Activated CD4-positive, alpha-beta T cell treated with anti-CD3 and anti-CD28 coated beads, Interleukin-2, amount 10 ng/mL, durations not matched to agents 7 days and 5 days (primary cell): ENCODE results near the gene PARN. TPM values are rescaled to one million over a fixed set of nuclear protein-coding genes. Genes with fewer than 3 reads are reported as not detected.
"Not testable (repeated sequence)": the region's sequence is repeated elsewhere in the genome, so short reads cannot be mapped to it uniquely, and the experiment has no call there.

ENCODE experiments used
- CTCF ChIA-PET: fragments of 350-600 bp; sonication (Branson Sonifier 250); formaldehyde crosslinking; loops from one replicate; lab custom pipeline; 2021; ENCODE audit warnings: antibody characterized with exemption; lab: Charles Lee
- POLR2A ChIA-PET: fragments of 350-600 bp; sonication (Branson Sonifier 250); formaldehyde crosslinking; loops from one replicate; lab custom pipeline; 2021; ENCODE audit warnings: antibody characterized with exemption; lab: Charles Lee
- DNase-seq: peaks from one replicate; pipeline ENCODE4 v3.0.0-alpha.2; 2020
- H3K27ac Mint-ChIP-seq: one replicate; pipeline ENCODE4 v1.8.0; 2021; ENCODE audit warnings: mild to moderate bottlenecking, moderate library complexity, mixed read lengths
- H3K27me3 Mint-ChIP-seq: one replicate; pipeline ENCODE4 v1.8.0; 2021; ENCODE audit warnings: mixed read lengths
- H3K36me3 Mint-ChIP-seq: one replicate; pipeline ENCODE4 v1.8.0; 2021; ENCODE audit warnings: low read depth, mixed read lengths
- H3K4me1 Mint-ChIP-seq: one replicate; pipeline ENCODE4 v1.8.0; 2021; ENCODE audit warnings: mixed read lengths
- H3K4me3 Mint-ChIP-seq: one replicate; pipeline ENCODE4 v1.8.0; 2021; ENCODE audit warnings: mild to moderate bottlenecking, moderate library complexity, mixed read lengths
- H3K9me3 Mint-ChIP-seq: one replicate; pipeline ENCODE4 v1.8.0; 2021; ENCODE audit warnings: mixed read lengths
- total RNA-seq, 2 experiments: library from RNA; stranded (reverse); gene quantifications; one replicate each; pipeline ENCODE4 v1.2.3, GENCODE V29; 2021

PARN gene
- total RNA-seq, 2 experiments from 2014 or later: 41.1 to 51.8 TPM

GRCh38 chr16:14649816-14650215 is 19.8 kb upstream of the PARN start:
- ChIA-PET POLR2A (no interaction called here), CTCF (no interaction called here)
- H3K4me1 Mint-ChIP-seq: no peaks in the 10 kb centered on the region
- DNase-seq: no peak
- no peak overlapping the region for H3K27ac Mint-ChIP-seq
- H3K9me3 Mint-ChIP-seq: no peaks in the 10 kb centered on the region
- no peak overlapping the region for H3K4me3 Mint-ChIP-seq
- H3K36me3 Mint-ChIP-seq: peaks cover 41% of the 10 kb centered on the region
- H3K27me3 Mint-ChIP-seq: no peaks in the 10 kb centered on the region

- Mint-ChIP-seq H3K27ac (no peak overlapping the region), H3K4me1 (peaks cover 7% of the 10 kb centered on the region), H3K4me3 (no peak overlapping the region), H3K36me3 (peaks cover 33% of the 10 kb centered on the region), H3K27me3 (no peaks in the 10 kb centered on the region), H3K9me3 (no peaks in the 10 kb centered on the region)
- ChIA-PET POLR2A (no interaction called here), CTCF (interaction anchor here (0.7 kb wide), 1 partner anchor 12 kb away, joined by 9 read pairs; no protein-coding TSS in a partner anchor)
- DNase-seq: no peak
These were observed 11.9 kb upstream of the PARN start for GRCh38 chr16:14641926-14642325.

GRCh38 chr16:14641206-14641605 is 11.1 kb upstream of the PARN start:
- peaks cover 34% of the 10 kb centered on the region for H3K36me3 Mint-ChIP-seq
- H3K4me1 Mint-ChIP-seq: peaks cover 9% of the 10 kb centered on the region
- CTCF ChIA-PET: interaction anchor here (0.5 kb wide), 1 partner anchor 800 kb away, joined by 3 read pairs; no protein-coding TSS in a partner anchor

GRCh38 chr16:14640538-14640937 is 10.5 kb upstream of the PARN start:
- POLR2A ChIA-PET: no interaction called here
- H3K4me3 Mint-ChIP-seq: no peak overlapping the region
- peaks cover 14% of the 10 kb centered on the region for H3K4me1 Mint-ChIP-seq
- no peaks in the 10 kb centered on the region for H3K27me3 Mint-ChIP-seq
- CTCF ChIA-PET: interaction anchor here (0.5 to 0.6 kb wide), 2 partner anchors 35 to 801 kb away, joined by 3 read pairs; no protein-coding TSS in a partner anchor
- peaks cover 36% of the 10 kb centered on the region for H3K36me3 Mint-ChIP-seq
- H3K9me3 Mint-ChIP-seq: no peaks in the 10 kb centered on the region
- H3K27ac Mint-ChIP-seq: no peak overlapping the region
- no peak for DNase-seq

More at GRCh38 chr16:14641206-14641605, 11.1 kb upstream of the PARN start:
- H3K4me3 Mint-ChIP-seq: no peak overlapping the region
- H3K27me3 Mint-ChIP-seq: no peaks in the 10 kb centered on the region
- no peak overlapping the region for H3K27ac Mint-ChIP-seq
- H3K9me3 Mint-ChIP-seq: no peaks in the 10 kb centered on the region
- no peak for DNase-seq
- POLR2A ChIA-PET: no interaction called here

- H3K27me3 Mint-ChIP-seq: not testable (repeated sequence)
These were observed 6.8 kb upstream of the PARN start for GRCh38 chr16:14636951-14637240.

GRCh38 chr16:14636179-14636950 is 6.3 kb upstream of the PARN start:
- H3K4me3 Mint-ChIP-seq, POLR2A ChIA-PET, DNase-seq, H3K9me3 Mint-ChIP-seq, H3K27me3 Mint-ChIP-seq, CTCF ChIA-PET: not testable (repeated sequence)
- Mint-ChIP-seq H3K36me3 (peaks cover 35% of the 10 kb centered on the region), H3K4me1 (peaks cover 39% of the 10 kb centered on the region), H3K27ac (peak overlapping the region; percentile 25)

More at GRCh38 chr16:14636951-14637240, 6.8 kb upstream of the PARN start:
- POLR2A ChIA-PET, DNase-seq, H3K27ac Mint-ChIP-seq, H3K9me3 Mint-ChIP-seq, H3K4me3 Mint-ChIP-seq, CTCF ChIA-PET: not testable (repeated sequence)
- Mint-ChIP-seq H3K4me1 (peaks cover 33% of the 10 kb centered on the region), H3K36me3 (peaks cover 35% of the 10 kb centered on the region)

- no peak for DNase-seq
- ChIA-PET CTCF (no interaction called here), POLR2A (no interaction called here)
- H3K9me3 Mint-ChIP-seq: no peaks in the 10 kb centered on the region
- H3K27me3 Mint-ChIP-seq: no peaks in the 10 kb centered on the region
- H3K4me1 Mint-ChIP-seq: peaks cover 42% of the 10 kb centered on the region
- H3K4me3 Mint-ChIP-seq: no peak overlapping the region
- H3K36me3 Mint-ChIP-seq: peaks cover 35% of the 10 kb centered on the region
- H3K27ac Mint-ChIP-seq: peak overlapping the region; percentile 25
These were observed 5.5 kb upstream of the PARN start for GRCh38 chr16:14635395-14636165.

- H3K4me1 Mint-ChIP-seq: peaks cover 45% of the 10 kb centered on the region
- POLR2A ChIA-PET: interaction anchor here (0.6 kb wide), 1 partner anchor 11 kb away, joined by 3 read pairs; no protein-coding TSS in a partner anchor
- H3K36me3 Mint-ChIP-seq: peaks cover 28% of the 10 kb centered on the region
These were observed 4.3 kb upstream of the PARN start for GRCh38 chr16:14634389-14634725.

GRCh38 chr16:14632693-14633569 is 2.9 kb upstream of the PARN start, which contains the start of gene BFAR:
Gene BFAR, plus strand, starts transcription at chr16:14632951. Its CDS starts 11,396 bp downstream, at chr16:14644347.
- Mint-ChIP-seq H3K27ac (peak within 1 kb of the TSS; percentile 96), H3K9me3 (peaks cover 2% of the 10 kb centered on the region), H3K4me1 (peaks cover 59% of the 10 kb centered on the region), H3K36me3 (peaks cover 24% of the 10 kb centered on the region), H3K4me3 (peak within 1 kb of the TSS; percentile 99), H3K27me3 (no peaks in the 10 kb centered on the region)
- POLR2A ChIA-PET: interaction anchor here (0.6 to 0.7 kb wide), 2 partner anchors 325 to 381 kb away, joined by 4 to 5 read pairs; no protein-coding TSS in a partner anchor
- DNase-seq: peak; percentile 99
- CTCF ChIA-PET: no interaction called here

More at GRCh38 chr16:14634389-14634725, 4.3 kb upstream of the PARN start:
- Mint-ChIP-seq H3K27ac (peak overlapping the region; percentile 71), H3K27me3 (no peaks in the 10 kb centered on the region), H3K4me3 (peak overlapping the region; percentile 99), H3K9me3 (peaks cover 2% of the 10 kb centered on the region)
- no peak for DNase-seq
- CTCF ChIA-PET: no interaction called here

- POLR2A ChIA-PET, H3K27me3 Mint-ChIP-seq, H3K9me3 Mint-ChIP-seq, DNase-seq: not testable (repeated sequence)
- Mint-ChIP-seq H3K27ac (peak overlapping the region; percentile 96), H3K4me1 (peaks cover 57% of the 10 kb centered on the region), H3K36me3 (peaks cover 30% of the 10 kb centered on the region), H3K4me3 (peak overlapping the region; percentile 89)
- CTCF ChIA-PET: interaction anchor here (1.0 kb wide), 1 partner anchor 13 kb away, joined by 6 read pairs; no protein-coding TSS in a partner anchor
These were observed 715 bp upstream of the PARN start for GRCh38 chr16:14630620-14631330.

- Mint-ChIP-seq H3K4me1 (peaks cover 52% of the 10 kb centered on the region), H3K27ac (peak overlapping the region; percentile 96), H3K27me3 (no peaks in the 10 kb centered on the region), H3K4me3 (peak overlapping the region; percentile 89), H3K9me3 (peaks cover 2% of the 10 kb centered on the region), H3K36me3 (peaks cover 35% of the 10 kb centered on the region)
- DNase-seq: no peak
- ChIA-PET CTCF (interaction anchor here (1.0 kb wide), 1 partner anchor 14 kb away, joined by 6 read pairs; no protein-coding TSS in a partner anchor), POLR2A (no interaction called here)
These were observed 495 bp downstream of the PARN start for GRCh38 chr16:14629612-14629918.
